Measurements from ENCODE around the gene ADAMTS3.

Gene ADAMTS3

DNA sequence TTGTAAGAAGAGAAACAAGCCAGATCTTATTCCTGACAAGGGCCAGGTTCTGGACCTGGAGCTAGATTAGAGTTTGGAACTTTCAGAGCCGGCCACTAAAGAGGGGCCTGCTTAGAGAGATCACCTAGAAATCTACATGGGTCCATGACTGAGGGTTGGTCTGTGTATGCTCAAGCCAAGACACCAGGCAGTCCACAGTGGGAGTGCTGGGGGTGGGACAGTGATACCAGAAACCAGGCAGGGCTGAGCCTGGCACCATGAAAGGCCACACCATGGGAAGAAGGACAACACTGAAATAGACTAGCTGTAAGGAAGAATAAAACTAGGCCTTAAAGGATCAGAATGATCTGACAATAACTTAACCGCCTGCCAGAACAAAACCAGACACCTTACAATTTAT is 267.3 kb downstream of the ADAMTS3 start:
- no peaks in the 10 kb centered on the region for H3K27me3 ChIP-seq
- H3K36me3 ChIP-seq = no peaks in the 10 kb centered on the region
- H3K4me1 ChIP-seq (ENCODE audit: control insufficient read depth in 1 of 2, insufficient read depth in 1 of 2, low read depth in 1 of 2, low read length in 1 of 2) = no peaks in the 10 kb centered on the region
- no peak overlapping the region for H3K4me3 ChIP-seq (ENCODE audit: low read depth in 1 of 2, low read length in 1 of 2)
- no peaks in the 10 kb centered on the region for H3K9me3 ChIP-seq
- H3K27ac ChIP-seq = no peak overlapping the region
- TF ChIP-seq, protein P1, sequence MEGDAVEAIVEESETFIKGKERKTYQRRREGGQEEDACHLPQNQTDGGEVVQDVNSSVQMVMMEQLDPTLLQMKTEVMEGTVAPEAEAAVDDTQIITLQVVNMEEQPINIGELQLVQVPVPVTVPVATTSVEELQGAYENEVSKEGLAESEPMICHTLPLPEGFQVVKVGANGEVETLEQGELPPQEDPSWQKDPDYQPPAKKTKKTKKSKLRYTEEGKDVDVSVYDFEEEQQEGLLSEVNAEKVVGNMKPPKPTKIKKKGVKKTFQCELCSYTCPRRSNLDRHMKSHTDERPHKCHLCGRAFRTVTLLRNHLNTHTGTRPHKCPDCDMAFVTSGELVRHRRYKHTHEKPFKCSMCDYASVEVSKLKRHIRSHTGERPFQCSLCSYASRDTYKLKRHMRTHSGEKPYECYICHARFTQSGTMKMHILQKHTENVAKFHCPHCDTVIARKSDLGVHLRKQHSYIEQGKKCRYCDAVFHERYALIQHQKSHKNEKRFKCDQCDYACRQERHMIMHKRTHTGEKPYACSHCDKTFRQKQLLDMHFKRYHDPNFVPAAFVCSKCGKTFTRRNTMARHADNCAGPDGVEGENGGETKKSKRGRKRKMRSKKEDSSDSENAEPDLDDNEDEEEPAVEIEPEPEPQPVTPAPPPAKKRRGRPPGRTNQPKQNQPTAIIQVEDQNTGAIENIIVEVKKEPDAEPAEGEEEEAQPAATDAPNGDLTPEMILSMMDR (IDR thresholded peaks at IDR 0.05) = no peak

DNA sequence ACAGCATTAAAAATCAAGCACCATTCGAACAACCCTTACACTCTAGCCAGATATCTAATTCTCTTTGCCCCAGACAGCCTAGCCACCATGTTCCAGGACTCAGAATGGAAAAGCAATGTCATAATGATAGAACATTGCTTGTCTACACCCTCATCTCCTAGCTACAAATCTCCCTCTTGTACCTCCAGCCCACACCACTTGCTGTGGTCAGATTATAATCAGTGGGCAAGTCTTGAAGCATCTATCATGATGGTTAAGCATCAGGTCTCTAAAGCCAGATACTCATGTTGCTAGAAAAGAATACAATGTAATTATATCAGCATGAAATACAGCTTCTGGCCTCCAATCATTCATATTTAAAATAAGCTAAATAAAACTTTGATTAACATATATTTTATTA is 268.9 kb downstream of the ADAMTS3 start:
- no peaks in the 10 kb centered on the region for H3K4me1 ChIP-seq (ENCODE audit: control insufficient read depth in 1 of 2, insufficient read depth in 1 of 2, low read depth in 1 of 2, low read length in 1 of 2)
- TF ChIP-seq, protein P1 (IDR thresholded peaks at IDR 0.05) = no peak
- no peak overlapping the region for H3K27ac ChIP-seq
- H3K4me3 ChIP-seq (ENCODE audit: low read depth in 1 of 2, low read length in 1 of 2) = no peak overlapping the region
- no peaks in the 10 kb centered on the region for H3K27me3 ChIP-seq
- H3K9me3 ChIP-seq = no peaks in the 10 kb centered on the region
- H3K36me3 ChIP-seq = no peaks in the 10 kb centered on the region

DNA sequence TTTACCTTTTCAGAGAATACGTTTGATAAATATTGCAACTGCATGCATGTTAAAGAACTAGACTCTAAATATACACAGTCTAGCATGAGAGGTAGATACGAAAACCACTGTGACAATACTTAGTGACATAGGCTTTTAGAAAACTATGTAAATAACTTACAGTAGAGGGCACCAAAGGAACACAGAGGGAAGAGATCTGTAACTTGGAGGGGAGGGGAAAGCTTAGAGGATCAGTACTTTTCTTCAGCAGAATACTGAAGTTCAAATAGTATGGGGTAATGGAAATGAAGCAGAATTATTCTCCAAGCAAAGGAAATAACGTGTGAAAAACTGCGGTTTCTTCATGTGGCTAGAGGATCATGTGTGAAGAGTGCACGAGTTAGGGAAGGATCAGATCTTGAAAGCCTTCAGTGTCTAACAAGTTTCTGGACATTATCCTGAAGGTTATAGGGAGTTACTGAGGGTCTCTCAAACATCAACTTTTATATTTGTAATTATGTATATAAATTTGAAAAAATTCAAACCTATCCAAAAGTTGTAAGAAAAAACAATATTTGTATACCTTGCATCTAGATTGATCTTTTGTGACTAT is 273.0 kb downstream of the ADAMTS3 start:
- H3K9me3 ChIP-seq = no peaks in the 10 kb centered on the region
- H3K4me1 ChIP-seq (ENCODE audit: control insufficient read depth in 1 of 2, insufficient read depth in 1 of 2, low read depth in 1 of 2, low read length in 1 of 2) = no peaks in the 10 kb centered on the region
- no peaks in the 10 kb centered on the region for H3K27me3 ChIP-seq
- TF ChIP-seq, protein P1 (IDR thresholded peaks at IDR 0.05) = no peak
- no peak overlapping the region for H3K4me3 ChIP-seq (ENCODE audit: low read depth in 1 of 2, low read length in 1 of 2)
- no peak overlapping the region for H3K27ac ChIP-seq
- H3K36me3 ChIP-seq = no peaks in the 10 kb centered on the region

DNA sequence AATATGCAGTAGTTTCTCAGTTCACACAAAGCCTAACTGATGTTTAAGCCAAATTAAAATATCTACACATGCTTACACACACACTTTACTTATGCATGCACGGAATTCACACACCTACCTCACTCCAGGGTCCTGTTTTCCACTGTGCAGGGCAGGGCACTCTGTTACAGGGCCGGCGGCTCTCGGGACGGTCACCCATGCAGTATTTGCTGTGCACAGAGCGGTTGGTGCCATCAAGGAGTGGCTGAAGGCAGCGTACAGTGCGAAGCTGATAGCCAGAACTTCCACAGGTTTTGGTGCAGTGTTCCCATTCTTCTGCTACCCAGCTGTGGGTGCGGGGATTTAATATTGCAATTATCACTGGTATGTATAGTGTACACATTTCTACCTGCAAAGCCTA is 278.3 kb downstream of the ADAMTS3 start:
- Histone ChIP-seq H3K36me3 (no peaks in the 10 kb centered on the region), H3K4me3 (ENCODE audit: low read depth in 1 of 2, low read length in 1 of 2) (no peak overlapping the region)
- TF ChIP-seq, protein P1 (IDR thresholded peaks at IDR 0.05) = no peak

DNA sequence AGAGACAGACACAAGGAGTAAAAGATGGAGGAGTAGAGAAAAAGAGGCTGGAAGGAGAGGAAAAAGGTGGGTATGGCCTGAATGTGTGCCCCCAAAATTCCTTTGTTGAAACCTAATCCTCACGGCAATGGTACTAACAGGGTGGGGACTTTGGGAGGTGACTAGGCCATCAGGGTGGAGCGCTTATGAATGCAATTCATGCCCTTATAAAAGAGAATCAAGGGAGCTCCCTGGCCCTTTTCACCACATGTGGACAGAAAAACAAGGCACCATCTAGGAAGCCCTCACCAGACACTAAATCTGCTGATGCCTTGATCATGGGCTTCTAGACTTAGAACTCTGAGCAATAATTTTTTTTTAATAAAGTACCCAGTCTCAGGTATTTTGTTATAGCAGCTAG is 282.1 kb downstream of the ADAMTS3 start:
- no peaks in the 10 kb centered on the region for H3K4me1 ChIP-seq (ENCODE audit: control insufficient read depth in 1 of 2, insufficient read depth in 1 of 2, low read depth in 1 of 2, low read length in 1 of 2)

More for the DNA sequence above, 278.3 kb downstream of the ADAMTS3 start:
- Histone ChIP-seq H3K27ac (no peak overlapping the region), H3K27me3 (no peaks in the 10 kb centered on the region), H3K9me3 (no peaks in the 10 kb centered on the region), H3K4me1 (ENCODE audit: control insufficient read depth in 1 of 2, insufficient read depth in 1 of 2, low read depth in 1 of 2, low read length in 1 of 2) (no peaks in the 10 kb centered on the region)

More for the DNA sequence above, 282.1 kb downstream of the ADAMTS3 start:
- no peaks in the 10 kb centered on the region for H3K9me3 ChIP-seq
- no peaks in the 10 kb centered on the region for H3K36me3 ChIP-seq
- no peak overlapping the region for H3K27ac ChIP-seq
- H3K4me3 ChIP-seq (ENCODE audit: low read depth in 1 of 2, low read length in 1 of 2) = no peak overlapping the region
- TF ChIP-seq, protein P1 (IDR thresholded peaks at IDR 0.05) = no peak
- no peaks in the 10 kb centered on the region for H3K27me3 ChIP-seq

Measured in neutrophil (primary cell).